Lower leg skin (tissue), 3 donors: ENCODE results near the gene MYRIP.

Experiments used
- CTCF ChIP-seq, 3 donors: fragments of 450-650 bp; IDR thresholded peaks; one replicate each; pipeline ENCODE4 v1.5.1; 2016; ENCODE audit warnings: antibody characterized with exemption in 3 of 3, mild to moderate bottlenecking in 3 of 3, moderate library complexity in 2 of 3
- POLR2A ChIP-seq, 2 donors: fragments of 450-650 bp; IDR thresholded peaks; one replicate each; pipeline ENCODE4 v1.6.1; 2016 to 2017; ENCODE audit warnings: antibody characterized with exemption in 2 of 2, mild to moderate bottlenecking in 1 of 2, moderate library complexity in 1 of 2

- no peak for TF ChIP-seq POLR2A (IDR thresholded peaks at IDR 0.05)
- TF ChIP-seq CTCF (IDR thresholded peaks at IDR 0.05), result no peak
Observed at GRCh38 chr3:39780352-39780751, 29.1 kb upstream of the MYRIP start.
